ENCODE measurements around the gene PCBP3.

PCBP3 gene

DNA sequence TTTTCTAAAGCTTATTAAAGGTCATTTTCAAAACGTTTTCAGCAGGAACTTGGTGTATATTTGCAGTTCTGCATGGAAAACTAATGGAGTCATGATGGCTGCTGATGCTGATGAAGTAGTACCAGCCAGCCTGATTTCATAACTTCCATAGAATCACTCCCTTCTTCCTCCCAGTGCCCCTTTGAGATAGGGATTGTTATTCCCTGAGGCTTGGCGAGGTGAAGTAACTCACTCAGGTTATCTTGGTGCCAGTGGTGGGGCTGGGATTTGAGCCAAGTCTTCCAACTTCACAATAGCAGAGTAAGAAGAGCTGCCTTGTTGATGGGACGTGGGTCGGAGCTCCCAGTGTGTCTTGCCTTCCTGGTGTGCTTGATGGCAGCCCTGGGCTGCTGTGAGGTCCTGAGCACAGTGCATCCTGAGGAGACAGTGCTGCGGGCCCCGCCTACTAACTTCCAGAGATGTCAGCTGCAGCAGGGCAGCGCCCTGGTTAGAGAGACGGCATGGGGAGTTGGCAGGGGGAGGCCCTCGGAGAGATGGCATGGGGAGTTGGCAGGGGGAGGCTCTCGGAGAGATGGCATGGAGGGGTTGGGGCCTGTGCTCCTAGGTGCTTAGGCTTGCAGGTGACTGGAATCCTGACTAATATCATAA, 92.6 kb downstream of the PCBP3 start:
- DNase-seq (ENCODE audit: low read depth in 1 of 2, low spot score in 1 of 2) = no peak
- no peak overlapping the region for H3K27ac ChIP-seq (replicated peaks)
- H3K27me3 ChIP-seq (ENCODE audit: insufficient read depth, poor library complexity, severe bottlenecking) = no peaks in the 10 kb centered on the region
- TF ChIP-seq GABPA (IDR thresholded peaks at IDR 0.05; ENCODE audit: low read depth) (no peak), REST (IDR thresholded peaks at IDR 0.05; ENCODE audit: insufficient replicate concordance, low read depth) (no peak), POLR2AphosphoS5 (IDR thresholded peaks at IDR 0.05; ENCODE audit: low read depth) (no peak), SPI1 (IDR thresholded peaks at IDR 0.05; ENCODE audit: borderline replicate concordance, low read depth) (no peak)
- TF ChIP-seq, protein P1, sequence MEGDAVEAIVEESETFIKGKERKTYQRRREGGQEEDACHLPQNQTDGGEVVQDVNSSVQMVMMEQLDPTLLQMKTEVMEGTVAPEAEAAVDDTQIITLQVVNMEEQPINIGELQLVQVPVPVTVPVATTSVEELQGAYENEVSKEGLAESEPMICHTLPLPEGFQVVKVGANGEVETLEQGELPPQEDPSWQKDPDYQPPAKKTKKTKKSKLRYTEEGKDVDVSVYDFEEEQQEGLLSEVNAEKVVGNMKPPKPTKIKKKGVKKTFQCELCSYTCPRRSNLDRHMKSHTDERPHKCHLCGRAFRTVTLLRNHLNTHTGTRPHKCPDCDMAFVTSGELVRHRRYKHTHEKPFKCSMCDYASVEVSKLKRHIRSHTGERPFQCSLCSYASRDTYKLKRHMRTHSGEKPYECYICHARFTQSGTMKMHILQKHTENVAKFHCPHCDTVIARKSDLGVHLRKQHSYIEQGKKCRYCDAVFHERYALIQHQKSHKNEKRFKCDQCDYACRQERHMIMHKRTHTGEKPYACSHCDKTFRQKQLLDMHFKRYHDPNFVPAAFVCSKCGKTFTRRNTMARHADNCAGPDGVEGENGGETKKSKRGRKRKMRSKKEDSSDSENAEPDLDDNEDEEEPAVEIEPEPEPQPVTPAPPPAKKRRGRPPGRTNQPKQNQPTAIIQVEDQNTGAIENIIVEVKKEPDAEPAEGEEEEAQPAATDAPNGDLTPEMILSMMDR (IDR thresholded peaks at IDR 0.05; ENCODE audit: insufficient read depth, low read length) = no peak
- no peak overlapping the region for H3K4me3 ChIP-seq (replicated peaks; ENCODE audit: insufficient read depth, low read length)

DNA sequence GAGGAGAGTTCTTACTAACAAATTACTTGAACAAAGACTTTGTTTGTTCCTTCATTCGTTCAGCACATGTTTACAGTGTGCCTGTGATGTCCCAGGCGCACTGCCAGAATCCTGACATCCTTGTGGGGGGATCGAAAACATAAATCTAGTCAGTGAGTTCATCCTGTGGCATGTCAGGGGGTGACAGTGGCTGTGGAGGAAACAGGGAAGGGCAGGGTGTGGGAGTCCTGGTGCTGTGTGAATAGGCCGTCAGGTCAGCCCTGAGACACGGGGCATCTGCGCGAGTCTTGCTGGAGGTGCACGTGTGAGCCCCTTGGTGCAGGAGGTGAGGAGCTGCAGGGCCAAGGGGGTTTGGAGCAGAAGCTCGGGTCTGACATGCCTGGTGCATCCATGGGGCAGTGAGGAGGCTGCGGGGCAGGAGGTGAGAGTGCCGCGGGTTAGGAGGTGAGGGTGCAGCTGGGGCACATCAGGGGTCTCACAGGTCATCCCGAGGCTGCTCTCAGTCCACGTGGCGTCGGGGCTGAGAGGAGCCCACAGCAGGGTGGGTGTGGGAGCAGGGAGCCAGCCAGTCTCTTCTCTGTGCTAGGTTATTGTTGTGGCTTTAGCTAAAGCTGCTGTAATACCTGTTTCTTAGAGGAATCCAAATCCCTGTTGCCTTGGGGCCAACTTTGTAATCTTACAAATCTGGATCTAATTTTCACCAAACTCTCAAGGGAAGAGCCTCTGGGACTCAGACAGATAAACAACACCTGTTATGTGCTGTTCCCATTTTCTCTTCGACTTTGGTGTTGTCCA, 93.4 kb downstream of the PCBP3 start:
- no peak overlapping the region for H3K27ac ChIP-seq (replicated peaks)

More for the DNA sequence above, 93.4 kb downstream of the PCBP3 start:
- DNase-seq (ENCODE audit: low read depth in 1 of 2, low spot score in 1 of 2) = no peak
- Histone ChIP-seq H3K4me3 (replicated peaks; ENCODE audit: insufficient read depth, low read length) (no peak overlapping the region), H3K27me3 (ENCODE audit: insufficient read depth, poor library complexity, severe bottlenecking) (no peaks in the 10 kb centered on the region)
- TF ChIP-seq GABPA (IDR thresholded peaks at IDR 0.05; ENCODE audit: low read depth) = no peak
- TF ChIP-seq SPI1 (IDR thresholded peaks at IDR 0.05; ENCODE audit: borderline replicate concordance, low read depth) = no peak
- TF ChIP-seq POLR2AphosphoS5 (IDR thresholded peaks at IDR 0.05; ENCODE audit: low read depth) = no peak
- TF ChIP-seq, protein P1 (IDR thresholded peaks at IDR 0.05; ENCODE audit: insufficient read depth, low read length) = no peak
- TF ChIP-seq REST (IDR thresholded peaks at IDR 0.05; ENCODE audit: insufficient replicate concordance, low read depth) = no peak
